ENCODE data around the gene UCKL1. TPM values are rescaled to one million over a fixed set of nuclear protein-coding genes. Genes with fewer than 3 reads are reported as not detected.
"Not testable (repeated sequence)": the region's sequence is repeated elsewhere in the genome, so short reads cannot be mapped to it uniquely, and the experiment has no call there.

The UCKL1 gene
- total RNA-seq, 4 donors from 2014 or later = 16.6 to 31.0 (median 24.1) TPM

- no peaks in the 10 kb centered on the region for H3K9me3 ChIP-seq
- peaks cover 4 to 29% (median 25%) of the 10 kb centered on the region in 4 donors for H3K36me3 ChIP-seq
Observed at GRCh38 chr20:63920226-63920625, 36.0 kb downstream of the UCKL1 start.

GRCh38 chr20:63919130-63919529 is 37.1 kb downstream of the UCKL1 start:
- Histone ChIP-seq H3K4me3 (no peak overlapping the region), H3K9me3 (no peaks in the 10 kb centered on the region), H3K27me3 (no peaks in the 10 kb centered on the region), H3K36me3 (peaks cover 4 to 29% (median 25%) of the 10 kb centered on the region in 4 donors), H3K4me1 (peaks cover 0 to 10% (median 0%) of the 10 kb centered on the region in 4 donors), H3K27ac (replicated peaks in 1 of 4) (no peak overlapping the region)
- TF ChIP-seq CTCF (IDR thresholded peaks at IDR 0.05) (no peak), POLR2AphosphoS5 (IDR thresholded peaks at IDR 0.05) (no peak)
- WGBS = 73% methylated on average over 18 of the region's 19 CpGs
- DNase-seq (ENCODE audit: extremely low spot score) = no peak
- intact Hi-C loops (cut with DNase I) = no loop called here

More at GRCh38 chr20:63920226-63920625, 36.0 kb downstream of the UCKL1 start:
- Histone ChIP-seq H3K4me1 (peaks cover 0 to 17% (median 0%) of the 10 kb centered on the region in 4 donors), H3K27ac (replicated peaks in 1 of 4) (no peak overlapping the region), H3K27me3 (no peaks in the 10 kb centered on the region), H3K4me3 (no peak overlapping the region)
- no peak for DNase-seq (ENCODE audit: extremely low spot score)
- WGBS = 84% methylated on average over 23 of the region's 23 CpGs
- TF ChIP-seq POLR2A (IDR thresholded peaks at IDR 0.05; ENCODE audit: low read depth) (no peak), CTCF (IDR thresholded peaks at IDR 0.05) (no peak), EP300 (IDR thresholded peaks at IDR 0.05) (no peak), POLR2AphosphoS5 (IDR thresholded peaks at IDR 0.05) (no peak)
- intact Hi-C loops (cut with DNase I) = no loop called here

GRCh38 chr20:63917811-63918210 is 38.4 kb downstream of the UCKL1 start:
- DNase-seq (ENCODE audit: extremely low spot score) = no peak
- Histone ChIP-seq H3K36me3 (peaks cover 4 to 29% (median 25%) of the 10 kb centered on the region in 4 donors), H3K9me3 (no peaks in the 10 kb centered on the region), H3K4me3 (no peak overlapping the region), H3K4me1 (peaks cover 0 to 9% (median 3%) of the 10 kb centered on the region in 4 donors), H3K27me3 (no peaks in the 10 kb centered on the region), H3K27ac (replicated peaks in 1 of 4) (no peak overlapping the region)
- intact Hi-C loops (cut with DNase I) = no loop called here
- TF ChIP-seq POLR2A (IDR thresholded peaks at IDR 0.05; ENCODE audit: low read depth) = no peak
- no peak for TF ChIP-seq EP300 (IDR thresholded peaks at IDR 0.05)
- no peak for TF ChIP-seq POLR2AphosphoS5 (IDR thresholded peaks at IDR 0.05)
- no peak for TF ChIP-seq CTCF (IDR thresholded peaks at IDR 0.05)
- WGBS = 90% methylated on average over 11 of the region's 11 CpGs

GRCh38 chr20:63916371-63916939 is 39.8 kb downstream of the UCKL1 start:
- H3K27ac ChIP-seq (replicated peaks in 1 of 4); DNase-seq (ENCODE audit: extremely low spot score); H3K27me3 ChIP-seq; H3K9me3 ChIP-seq; intact Hi-C loops (cut with DNase I); H3K4me3 ChIP-seq: not testable (repeated sequence)
- H3K36me3 ChIP-seq = peaks cover 4 to 29% (median 23%) of the 10 kb centered on the region in 4 donors
- peaks cover 3 to 20% (median 12%) of the 10 kb centered on the region in 4 donors for H3K4me1 ChIP-seq
- 87% methylated on average over 8 of the region's 8 CpGs for WGBS

- Histone ChIP-seq H3K36me3 (peaks cover 4 to 24% (median 22%) of the 10 kb centered on the region in 4 donors), H3K9me3 (no peaks in the 10 kb centered on the region), H3K27me3 (no peaks in the 10 kb centered on the region), H3K4me1 (peaks cover 3 to 29% (median 21%) of the 10 kb centered on the region in 4 donors), H3K27ac (replicated peaks in 1 of 4) (no peak overlapping the region), H3K4me3 (no peak overlapping the region)
- TF ChIP-seq POLR2A (IDR thresholded peaks at IDR 0.05; ENCODE audit: low read depth) = no peak
- TF ChIP-seq EP300 (IDR thresholded peaks at IDR 0.05) = no peak
- no peak for TF ChIP-seq CTCF (IDR thresholded peaks at IDR 0.05)
- no peak for TF ChIP-seq POLR2AphosphoS5 (IDR thresholded peaks at IDR 0.05)
- DNase-seq (ENCODE audit: extremely low spot score) = no peak
- intact Hi-C loops (cut with DNase I) = no loop called here
- WGBS = 89% methylated on average over 6 of the region's 6 CpGs
Observed at GRCh38 chr20:63915471-63915870, 40.7 kb downstream of the UCKL1 start.
